ENCODE measurements around the gene FBXW12.

DNA sequence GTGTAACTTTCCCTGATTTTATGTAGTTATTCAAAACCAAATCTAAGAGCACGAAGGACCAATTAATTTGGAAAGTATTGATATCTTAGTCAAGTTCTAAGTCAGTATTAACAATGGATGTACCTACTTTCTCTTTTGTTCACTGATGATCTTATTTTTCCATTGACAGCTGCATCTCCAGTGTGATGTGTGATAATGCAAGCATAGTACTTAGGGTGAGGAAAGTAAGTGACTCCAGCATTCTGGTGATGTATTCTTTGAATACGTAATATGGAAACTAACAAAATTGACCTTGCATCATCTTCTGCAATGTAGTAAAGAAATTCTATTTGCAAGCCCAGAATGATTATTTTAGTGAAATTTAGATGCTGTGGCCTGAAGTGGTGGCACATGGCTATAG is 22.4 kb downstream of the FBXW12 start:
- TF ChIP-seq CTCF (IDR thresholded peaks at IDR 0.05; ENCODE audit: insufficient read depth, low read length) = no peak
- no peak for TF ChIP-seq REST (IDR thresholded peaks at IDR 0.05; ENCODE audit: insufficient replicate concordance, low read depth)

Measured in HL-60 (cell line).